Measurements from ENCODE around the gene CTSZ. TPM values are rescaled to one million over a fixed set of nuclear protein-coding genes. Genes with fewer than 3 reads are reported as not detected.

Gene CTSZ
- total RNA-seq, 6 experiments from 2014 or later, result 124 to 240 (median 136) TPM

GRCh38 chr20:58975353-58975752 lies 31.7 kb downstream of the CTSZ start:
- no peak overlapping the region for H3K4me3 Mint-ChIP-seq
- H3K27me3 Mint-ChIP-seq (ENCODE audit: insufficient read depth), result peaks cover 14% of the 10 kb centered on the region
- peaks cover 10% of the 10 kb centered on the region for H3K9me3 Mint-ChIP-seq
- no peak overlapping the region for H3K27ac Mint-ChIP-seq
- H3K36me3 Mint-ChIP-seq (ENCODE audit: low read depth), result peaks cover 8% of the 10 kb centered on the region; the same call in 1 of the 2 replicates
- DNase-seq, result no peak
- no peaks in the 10 kb centered on the region for H3K4me1 Mint-ChIP-seq (ENCODE audit: low read depth)
- TF ChIP-seq CTCF (IDR thresholded peaks at IDR 0.05), result no peak

- no peak overlapping the region for H3K27ac Mint-ChIP-seq
- TF ChIP-seq CTCF (IDR thresholded peaks at IDR 0.05), result no peak
- peaks cover 22% of the 10 kb centered on the region for H3K27me3 Mint-ChIP-seq (ENCODE audit: insufficient read depth)
- peaks cover 15% of the 10 kb centered on the region; the same call in 1 of the 2 replicates for H3K36me3 Mint-ChIP-seq (ENCODE audit: low read depth)
- no peak overlapping the region for H3K4me3 Mint-ChIP-seq
- H3K4me1 Mint-ChIP-seq (ENCODE audit: low read depth), result no peaks in the 10 kb centered on the region
- no peak for DNase-seq
- H3K9me3 Mint-ChIP-seq, result peaks cover 22% of the 10 kb centered on the region
These were observed 33.2 kb downstream of the CTSZ start for GRCh38 chr20:58973866-58974265.

- H3K9me3 Mint-ChIP-seq, result peaks cover 25% of the 10 kb centered on the region
These were observed 33.9 kb downstream of the CTSZ start for GRCh38 chr20:58973179-58973578.

GRCh38 chr20:58971429-58971828 lies 35.6 kb downstream of the CTSZ start:
- peaks cover 15% of the 10 kb centered on the region; the same call in 1 of the 2 replicates for H3K36me3 Mint-ChIP-seq (ENCODE audit: low read depth)
- no peak for TF ChIP-seq CTCF (IDR thresholded peaks at IDR 0.05)
- no peak for DNase-seq
- H3K4me3 Mint-ChIP-seq, result no peak overlapping the region
- peaks cover 28% of the 10 kb centered on the region for H3K27me3 Mint-ChIP-seq (ENCODE audit: insufficient read depth)
- H3K9me3 Mint-ChIP-seq, result peaks cover 25% of the 10 kb centered on the region
- no peaks in the 10 kb centered on the region for H3K4me1 Mint-ChIP-seq (ENCODE audit: low read depth)
- no peak overlapping the region for H3K27ac Mint-ChIP-seq

More at GRCh38 chr20:58973179-58973578, 33.9 kb downstream of the CTSZ start:
- Mint-ChIP-seq H3K4me3 (no peak overlapping the region), H3K27ac (no peak overlapping the region), H3K36me3 (ENCODE audit: low read depth) (peaks cover 15% of the 10 kb centered on the region; the same call in 1 of the 2 replicates), H3K4me1 (ENCODE audit: low read depth) (no peaks in the 10 kb centered on the region), H3K27me3 (ENCODE audit: insufficient read depth) (peaks cover 22% of the 10 kb centered on the region)
- no peak for DNase-seq
- no peak for TF ChIP-seq CTCF (IDR thresholded peaks at IDR 0.05)

- Mint-ChIP-seq H3K4me3 (no peak overlapping the region), H3K27ac (no peak overlapping the region), H3K36me3 (ENCODE audit: low read depth) (peaks cover 9% of the 10 kb centered on the region; the same call in 1 of the 2 replicates), H3K27me3 (ENCODE audit: insufficient read depth) (peaks cover 30% of the 10 kb centered on the region), H3K9me3 (peaks cover 18% of the 10 kb centered on the region), H3K4me1 (ENCODE audit: low read depth) (no peaks in the 10 kb centered on the region)
- no peak for DNase-seq
- no peak for TF ChIP-seq CTCF (IDR thresholded peaks at IDR 0.05)
These were observed 36.9 kb downstream of the CTSZ start for GRCh38 chr20:58970146-58970545.

GRCh38 chr20:58969439-58969838 lies 37.6 kb downstream of the CTSZ start:
- TF ChIP-seq CTCF (IDR thresholded peaks at IDR 0.05), result no peak
- H3K4me3 Mint-ChIP-seq, result no peak overlapping the region
- peaks cover 7% of the 10 kb centered on the region; the same call in 1 of the 2 replicates for H3K36me3 Mint-ChIP-seq (ENCODE audit: low read depth)
- DNase-seq, result no peak
- H3K9me3 Mint-ChIP-seq, result peaks cover 15% of the 10 kb centered on the region; the same call in 1 of the 2 replicates
- H3K4me1 Mint-ChIP-seq (ENCODE audit: low read depth), result no peaks in the 10 kb centered on the region
- no peak overlapping the region for H3K27ac Mint-ChIP-seq
- H3K27me3 Mint-ChIP-seq (ENCODE audit: insufficient read depth), result peaks cover 30% of the 10 kb centered on the region
